PC-9 (cell line): Measurements from ENCODE around the gene RNASE4. TPM values are rescaled to one million over a fixed set of nuclear protein-coding genes. Genes with fewer than 3 reads are reported as not detected.
"Not testable (repeated sequence)": the region's sequence is repeated elsewhere in the genome, so short reads cannot be mapped to it uniquely, and the experiment has no call there.

Experiments
- BruUV-seq: library from RNA; stranded (reverse); fragments of 400-500 nt; replicated peaks from 2 replicates; lab custom pipeline; 2021; lab: Mats Ljungman, UMichigan
- CTCF ChIA-PET: fragments of 300-600 bp; sonication (Branson Sonifier 250); formaldehyde crosslinking; loops from one replicate; lab custom pipeline; 2022; ENCODE audit warnings: antibody characterized with exemption; lab: Charles Lee
- POLR2A ChIA-PET: fragments of 300-600 bp; sonication (Branson Sonifier 250); formaldehyde crosslinking; loops from one replicate; lab custom pipeline; 2022; ENCODE audit warnings: antibody characterized with exemption; ENCODE audit not compliant: unreplicated experiment; lab: Charles Lee
- DNase-seq, 2 experiments: peaks; one replicate each; pipeline versions ENCODE4 v3.0.0 to v3.0.0-alpha.2; 2015 to 2022; ENCODE audit warnings: mixed read lengths in 1 of 2
- H2AFZ ChIP-seq: fragments of 200-600 bp; sonication (generic); 2 replicates; pipeline ENCODE4 v1.8.1; 2017; ENCODE audit warnings: antibody characterized with exemption
- H3F3A ChIP-seq: fragments of 200-600 bp; sonication (generic); 2 replicates; pipeline ENCODE4 v1.8.1; 2017; ENCODE audit warnings: antibody characterized with exemption, mild to moderate bottlenecking, low read depth; ENCODE audit not compliant: insufficient read depth
- H3K27ac ChIP-seq: fragments of 200-600 bp; sonication (generic); 2 replicates; pipeline ENCODE4 v1.6.1; 2016; ENCODE audit warnings: mixed run types
- H3K27me3 ChIP-seq: fragments of 200-600 bp; sonication (generic); 2 replicates; pipeline ENCODE4 v1.6.1; 2016; ENCODE audit warnings: low read depth, mixed run types; ENCODE audit not compliant: insufficient read depth
- H3K36me3 ChIP-seq: fragments of 200-600 bp; sonication (generic); 2 replicates; pipeline ENCODE4 v1.6.1; 2016; ENCODE audit warnings: low read depth, mixed run types
- H3K4me1 ChIP-seq: fragments of 200-600 bp; sonication (generic); replicated peaks from 2 replicates; pipeline ENCODE4 v1.6.1; 2016; ENCODE audit warnings: mixed run types; ENCODE audit not compliant: insufficient read depth
- H3K4me2 ChIP-seq: fragments of 200-600 bp; sonication (generic); 2 replicates; pipeline ENCODE4 v1.6.1; 2017; ENCODE audit warnings: mixed run types
- H3K4me3 ChIP-seq: fragments of 200-600 bp; sonication (generic); 2 replicates; pipeline ENCODE4 v1.6.1; 2016; ENCODE audit warnings: mixed run types
- H3K79me2 ChIP-seq: fragments of 200-600 bp; sonication (generic); 2 replicates; pipeline ENCODE4 v1.6.1; 2017; ENCODE audit warnings: low read depth, mixed run types
- H3K9me2 ChIP-seq: fragments of 200-600 bp; sonication (generic); 2 replicates; pipeline ENCODE4 v1.8.1; 2017; ENCODE audit warnings: mild to moderate bottlenecking; ENCODE audit not compliant: insufficient read depth
- H3K9me3 ChIP-seq: fragments of 200-600 bp; sonication (generic); 2 replicates; pipeline ENCODE4 v1.8.1; 2016; ENCODE audit warnings: low read depth; ENCODE audit not compliant: insufficient read depth
- H4K20me1 ChIP-seq: fragments of 200-600 bp; sonication (generic); 2 replicates; pipeline ENCODE4 v1.8.1; 2017; ENCODE audit not compliant: insufficient read depth
- CTCF ChIP-seq: fragments of 200-600 bp; sonication (generic); conservative IDR thresholded peaks from 2 replicates; pipeline ENCODE4 v1.6.1; 2017; ENCODE audit warnings: mixed run types, antibody characterized with exemption, mild to moderate bottlenecking, moderate library complexity
- EZH2 ChIP-seq: fragments of 200-600 bp; sonication (generic); IDR thresholded peaks from 2 replicates; pipeline ENCODE4 v1.8.0; 2017; ENCODE audit warnings: antibody characterized with exemption, low read depth
- intact Hi-C: fragments of 100-400 bp; cut with micrococcal nuclease; formaldehyde crosslinking; loops from one replicate; pipeline ENCODE4 v1.10.0; 2022; ENCODE audit not compliant: unreplicated experiment
- total RNA-seq: library from RNA; stranded (reverse); gene quantifications from 2 replicates; pipeline ENCODE4 v1.2.3, GENCODE V29; 2021

Gene RNASE4
- total RNA-seq, 1 experiment from 2014 or later = 4.0 TPM

- POLR2A ChIA-PET = no interaction called here
- H3K4me2 ChIP-seq = no peak overlapping the region
- no peak overlapping the region for H3K4me3 ChIP-seq
- DNase-seq = no peak
- CTCF ChIA-PET = no interaction called here
- H3K27me3 ChIP-seq = no peaks in the 10 kb centered on the region
- BruUV-seq = no TSS peak
- TF ChIP-seq EZH2 (no peak), CTCF (no peak)
- H3K27ac ChIP-seq = no peak overlapping the region
- intact Hi-C loops = no loop called here
- H2AFZ ChIP-seq = no peak overlapping the region
- H4K20me1 ChIP-seq = no peaks in the 10 kb centered on the region
- no peaks in the 10 kb centered on the region for H3K9me2 ChIP-seq
- H3K79me2 ChIP-seq = no peaks in the 10 kb centered on the region
- H3F3A ChIP-seq = no peaks in the 10 kb centered on the region
- H3K4me1 ChIP-seq = no peaks in the 10 kb centered on the region; the same call in 1 of the 2 replicates
- H3K36me3 ChIP-seq = no peaks in the 10 kb centered on the region
- H3K9me3 ChIP-seq = no peaks in the 10 kb centered on the region
Measured at GRCh38 chr14:20659813-20660395, 24.5 kb upstream of the RNASE4 start.

GRCh38 chr14:20661197-20661596 lies 23.2 kb upstream of the RNASE4 start:
- H2AFZ ChIP-seq = no peak overlapping the region
- H3K79me2 ChIP-seq = no peaks in the 10 kb centered on the region
- ChIA-PET CTCF (no interaction called here), POLR2A (no interaction called here)
- DNase-seq = no peak
- no peaks in the 10 kb centered on the region for H3K9me2 ChIP-seq
- no peak overlapping the region for H3K4me3 ChIP-seq
- H3K4me2 ChIP-seq = no peak overlapping the region
- no peaks in the 10 kb centered on the region; the same call in 1 of the 2 replicates for H3K4me1 ChIP-seq
- intact Hi-C loops = no loop called here
- no peaks in the 10 kb centered on the region for H4K20me1 ChIP-seq
- H3K9me3 ChIP-seq = no peaks in the 10 kb centered on the region
- no peaks in the 10 kb centered on the region for H3F3A ChIP-seq
- TF ChIP-seq EZH2 (no peak), CTCF (no peak)
- no TSS peak for BruUV-seq
- H3K27ac ChIP-seq = no peak overlapping the region
- H3K36me3 ChIP-seq = no peaks in the 10 kb centered on the region
- H3K27me3 ChIP-seq = no peaks in the 10 kb centered on the region

GRCh38 chr14:20662968-20663732 lies 21.2 kb upstream of the RNASE4 start:
- Histone ChIP-seq H3K4me1 (no peaks in the 10 kb centered on the region; the same call in 1 of the 2 replicates), H3F3A (no peaks in the 10 kb centered on the region), H4K20me1 (no peaks in the 10 kb centered on the region), H3K4me2 (peak overlapping the region; percentile 73), H3K79me2 (no peaks in the 10 kb centered on the region), H3K36me3 (no peaks in the 10 kb centered on the region), H3K4me3 (peak overlapping the region; percentile 54; the same call in 1 of the 2 replicates), H3K27ac (no peak overlapping the region), H2AFZ (0 out of 2 replicates have a peak overlapping the region, but pooled peaks have one; percentile 64), H3K9me2 (no peaks in the 10 kb centered on the region), H3K9me3 (no peaks in the 10 kb centered on the region), H3K27me3 (no peaks in the 10 kb centered on the region)
- no TSS peak for BruUV-seq
- peak; percentile 53 to 55 for DNase-seq
- intact Hi-C loops = loop anchor here (1.0 to 2.0 kb wide), 3 partner anchors 19 to 30 kb away; no protein-coding TSS in a partner anchor
- POLR2A ChIA-PET = no interaction called here
- CTCF ChIA-PET = interaction anchor here (0.6 to 1.4 kb wide), 4 partner anchors 22 to 320 kb away, joined by 4 to 9 read pairs (median 6); partner anchors contain the start of gene PARP2
- no peak for TF ChIP-seq EZH2
- peak; percentile 60 for TF ChIP-seq CTCF

- intact Hi-C loops, H3F3A ChIP-seq, POLR2A ChIA-PET, H3K9me3 ChIP-seq, DNase-seq, BruUV-seq, H3K9me2 ChIP-seq, H3K4me2 ChIP-seq, H2AFZ ChIP-seq, H3K36me3 ChIP-seq, H4K20me1 ChIP-seq, H3K27ac ChIP-seq, H3K79me2 ChIP-seq, H3K4me1 ChIP-seq, H3K4me3 ChIP-seq, H3K27me3 ChIP-seq, CTCF ChIA-PET: not testable (repeated sequence)
Measured at GRCh38 chr14:20666400-20666961, 17.9 kb upstream of the RNASE4 start.
